Measurements from ENCODE around the gene ZDHHC11. TPM values are rescaled to one million over a fixed set of nuclear protein-coding genes. Genes with fewer than 3 reads are reported as not detected.
"Not testable (repeated sequence)": the region's sequence is repeated elsewhere in the genome, so short reads cannot be mapped to it uniquely, and the experiment has no call there.

Gene ZDHHC11
- total and polyA plus RNA-seq, 2 of the 4 experiments (the other 2 are of a cell fraction): 0.36 to 1.6 TPM

DNA sequence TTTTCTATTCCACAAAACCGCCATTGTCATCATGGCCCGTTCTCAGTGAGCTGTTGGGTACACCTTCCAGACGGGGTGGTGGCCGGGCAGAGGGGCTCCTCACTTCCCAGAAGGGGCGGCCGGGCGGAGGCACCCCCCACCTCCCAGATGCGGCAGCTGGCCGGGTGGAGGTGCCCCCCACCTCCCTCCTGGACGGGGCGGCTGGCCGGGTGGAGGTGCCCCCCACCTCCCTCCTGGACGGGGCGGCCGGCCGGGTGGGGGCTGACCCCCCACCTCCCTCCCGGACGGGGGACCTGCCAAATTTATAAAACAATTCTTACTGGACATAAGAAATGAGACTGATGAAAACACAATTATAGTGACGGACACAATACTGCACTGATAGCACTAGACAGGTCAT is 22.6 kb downstream of the ZDHHC11 start:
- H3K79me1 ChIP-seq (ENCODE audit: low read depth in 1 of 2, low read length in 2 of 2); POLR2A ChIA-PET (ENCODE audit: unreplicated experiment); H3K36me3 ChIP-seq (ENCODE audit: control insufficient read depth, insufficient read depth, low read length); H3K27me3 ChIP-seq (ENCODE audit: control insufficient read depth, insufficient read depth, low read length); H2BK120ac ChIP-seq (ENCODE audit: low read depth, low read length); in situ Hi-C loops (cut with MboI; ENCODE audit: low sequenced_read_pairs); H3K23ac ChIP-seq (ENCODE audit: low read depth, low read length); H2BK20ac ChIP-seq (ENCODE audit: low read depth, low read length); H3K9me3 ChIP-seq (ENCODE audit: control insufficient read depth, insufficient read depth, low read length); H3K9me1 ChIP-seq (ENCODE audit: insufficient read depth, low read length); H2AK5ac ChIP-seq (ENCODE audit: low read depth, low read length); H4K91ac ChIP-seq (ENCODE audit: insufficient read depth, low read depth, low read length); H3K56ac ChIP-seq (ENCODE audit: extremely low read depth, insufficient read depth, low read length); H2BK5ac ChIP-seq (ENCODE audit: low read depth, low read length, poor library complexity, severe bottlenecking); H3K18ac ChIP-seq (ENCODE audit: low read depth, low read length); CTCF ChIA-PET; H3K4ac ChIP-seq (ENCODE audit: low read depth, low read length); dilution Hi-C loops (cut with HindIII; ENCODE audit: low sequenced_read_pairs, unreplicated experiment); H3K4me2 ChIP-seq (ENCODE audit: low read depth, low read length); H3K9ac ChIP-seq (ENCODE audit: low read depth, low read length); H3K27ac ChIP-seq (ENCODE audit: insufficient read depth, low read length); H2BK15ac ChIP-seq (ENCODE audit: low read depth, low read length); H2AK9ac ChIP-seq (replicated peaks; ENCODE audit: low read depth, low read length, poor library complexity); DNase-seq; BruUV-seq (replicated peaks); H4K5ac ChIP-seq (ENCODE audit: low read depth, low read length); H4K20me1 ChIP-seq (ENCODE audit: insufficient read depth, low read length); H3K4me3 ChIP-seq (ENCODE audit: insufficient read depth, low read depth, low read length); H2AFZ ChIP-seq (replicated peaks; ENCODE audit: low read length, poor library complexity); H3K14ac ChIP-seq (replicated peaks; ENCODE audit: low read depth, low read length); H3K4me1 ChIP-seq (ENCODE audit: control insufficient read depth, insufficient read depth, low read length); H4K8ac ChIP-seq (ENCODE audit: low read depth in 2 of 2, low read length in 2 of 2); ATAC-seq (ENCODE audit: low read depth): not testable (repeated sequence)
- WGBS, 2 experiments (ENCODE audit: extremely low coverage in 2 of 2, insufficient read length in 1 of 2): no CpG with 5 or more reads among the region's 19 CpGs
- intact Hi-C loops (cut with micrococcal nuclease): loop anchor here (10.0 kb wide), 1 partner anchor 93 kb away; no protein-coding TSS in a partner anchor

DNA sequence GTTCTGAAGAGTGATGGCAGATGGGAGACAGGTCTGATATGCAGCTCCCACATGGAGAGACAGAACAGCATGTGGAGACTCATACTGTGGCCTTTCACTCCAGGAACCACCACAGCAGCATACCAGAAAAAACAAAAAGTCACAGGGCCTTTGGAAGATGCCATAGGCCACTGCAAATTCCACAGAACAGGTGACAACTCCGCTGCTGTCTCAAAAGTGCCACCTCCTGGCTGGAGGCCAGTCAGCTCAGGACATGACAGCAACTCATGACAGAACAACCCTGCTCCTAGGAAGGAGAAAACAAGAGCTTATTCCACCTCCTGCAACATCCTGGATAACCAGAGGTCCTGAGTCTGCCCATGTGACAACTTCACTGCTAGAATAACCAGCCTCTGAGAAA is 25.2 kb downstream of the ZDHHC11 start:
- BruUV-seq (replicated peaks); in situ Hi-C loops (cut with MboI; ENCODE audit: low sequenced_read_pairs); CTCF ChIA-PET; H2BK20ac ChIP-seq (ENCODE audit: low read depth, low read length); H3K9me1 ChIP-seq (ENCODE audit: insufficient read depth, low read length); H3K9ac ChIP-seq (ENCODE audit: low read depth, low read length); H3K27ac ChIP-seq (ENCODE audit: insufficient read depth, low read length); H3K36me3 ChIP-seq (ENCODE audit: control insufficient read depth, insufficient read depth, low read length); H2BK5ac ChIP-seq (ENCODE audit: low read depth, low read length, poor library complexity, severe bottlenecking); H2AK5ac ChIP-seq (ENCODE audit: low read depth, low read length); H3K14ac ChIP-seq (replicated peaks; ENCODE audit: low read depth, low read length); H3K27me3 ChIP-seq (ENCODE audit: control insufficient read depth, insufficient read depth, low read length); H3K9me3 ChIP-seq (ENCODE audit: control insufficient read depth, insufficient read depth, low read length); H3K18ac ChIP-seq (ENCODE audit: low read depth, low read length); ATAC-seq (ENCODE audit: low read depth); H4K91ac ChIP-seq (ENCODE audit: insufficient read depth, low read depth, low read length); H2BK15ac ChIP-seq (ENCODE audit: low read depth, low read length); H3K23ac ChIP-seq (ENCODE audit: low read depth, low read length); POLR2A ChIA-PET (ENCODE audit: unreplicated experiment); H4K20me1 ChIP-seq (ENCODE audit: insufficient read depth, low read length); H3K56ac ChIP-seq (ENCODE audit: extremely low read depth, insufficient read depth, low read length); H3K4me1 ChIP-seq (ENCODE audit: control insufficient read depth, insufficient read depth, low read length); H4K8ac ChIP-seq (ENCODE audit: low read depth in 2 of 2, low read length in 2 of 2); H3K4me2 ChIP-seq (ENCODE audit: low read depth, low read length); dilution Hi-C loops (cut with HindIII; ENCODE audit: low sequenced_read_pairs, unreplicated experiment); H4K5ac ChIP-seq (ENCODE audit: low read depth, low read length); H3K4ac ChIP-seq (ENCODE audit: low read depth, low read length); H2BK120ac ChIP-seq (ENCODE audit: low read depth, low read length); H2AK9ac ChIP-seq (replicated peaks; ENCODE audit: low read depth, low read length, poor library complexity); H2AFZ ChIP-seq (replicated peaks; ENCODE audit: low read length, poor library complexity); H3K79me1 ChIP-seq (ENCODE audit: low read depth in 1 of 2, low read length in 2 of 2); H3K4me3 ChIP-seq (ENCODE audit: insufficient read depth, low read depth, low read length); DNase-seq: not testable (repeated sequence)
- intact Hi-C loops (cut with micrococcal nuclease): loop anchor here (10.0 kb wide), 1 partner anchor 91 kb away; no protein-coding TSS in a partner anchor
- no CpG with 5 or more reads among the region's 1 CpG for WGBS, 2 experiments (ENCODE audit: extremely low coverage in 2 of 2, insufficient read length in 1 of 2)
